Stimulated activated CD4-positive, alpha-beta T cell treated with anti-CD3 and anti-CD28 coated beads, Interleukin-12 subunit alpha, Interleukin-12 subunit beta, amount 100 ng/mL, for 4 hours (primary cell): ENCODE measurements around the gene PTPRO.

Source experiments
- DNase-seq: peaks from one replicate; pipeline ENCODE4 v3.0.0-alpha.2; 2020

Gene PTPRO

GRCh38 chr12:15322164-15323061 lies at the start of gene PTPRO:
Gene PTPRO (plus strand): TSS chr12:15322508.
- DNase-seq, result no peak

- DNase-seq, result no peak
Measured at GRCh38 chr12:15273896-15274295, 48.4 kb upstream of the PTPRO start.

GRCh38 chr12:15274561-15274967 lies 47.7 kb upstream of the PTPRO start:
- DNase-seq, result no peak

- DNase-seq, result no peak
Measured at GRCh38 chr12:15276088-15276698, 46.1 kb upstream of the PTPRO start.

- no peak for DNase-seq
Measured at GRCh38 chr12:15278816-15279658, 43.3 kb upstream of the PTPRO start.

GRCh38 chr12:15280930-15281329 lies 41.4 kb upstream of the PTPRO start:
- DNase-seq, result no peak

GRCh38 chr12:15289192-15289591 lies 33.1 kb upstream of the PTPRO start:
- DNase-seq, result no peak

- no peak for DNase-seq
Measured at GRCh38 chr12:15293731-15294130, 28.6 kb upstream of the PTPRO start.

GRCh38 chr12:15299947-15300346 lies 22.4 kb upstream of the PTPRO start:
- no peak for DNase-seq

GRCh38 chr12:15304296-15304695 lies 18.0 kb upstream of the PTPRO start:
- DNase-seq, result no peak

- DNase-seq, result no peak
Measured at GRCh38 chr12:15306605-15307004, 15.7 kb upstream of the PTPRO start.

GRCh38 chr12:15307079-15307478 lies 15.2 kb upstream of the PTPRO start:
- no peak for DNase-seq

- DNase-seq, result no peak
Measured at GRCh38 chr12:15318841-15319240, 3.5 kb upstream of the PTPRO start.

GRCh38 chr12:15320881-15321280 lies 1.4 kb upstream of the PTPRO start:
- no peak for DNase-seq

GRCh38 chr12:15323480-15323879 lies 1.2 kb downstream of the PTPRO start:
- DNase-seq, result no peak

GRCh38 chr12:15329891-15330290 lies 7.6 kb downstream of the PTPRO start:
- no peak for DNase-seq

GRCh38 chr12:15334225-15334624 lies 11.9 kb downstream of the PTPRO start:
- DNase-seq, result no peak

- DNase-seq, result no peak
Measured at GRCh38 chr12:15335959-15336358, 13.7 kb downstream of the PTPRO start.

GRCh38 chr12:15336768-15337553 lies 14.7 kb downstream of the PTPRO start:
- no peak for DNase-seq

- DNase-seq, result no peak
Measured at GRCh38 chr12:15341371-15341770, 19.1 kb downstream of the PTPRO start.

GRCh38 chr12:15344561-15344960 lies 22.3 kb downstream of the PTPRO start:
- no peak for DNase-seq

GRCh38 chr12:15346488-15346887 lies 24.2 kb downstream of the PTPRO start:
- no peak for DNase-seq

- DNase-seq, result no peak
Measured at GRCh38 chr12:15350643-15351042, 28.3 kb downstream of the PTPRO start.
